Gastroesophageal sphincter (tissue), 3 donors: ENCODE measurements around the gene CDH4.

Experiments used
- CTCF ChIP-seq, 4 experiments: fragments of 200-600 bp in 2 of 4; fragments of 450-650 bp in 2 of 4; sonication (generic) in 1 of 4; IDR thresholded peaks; one replicate each; pipeline ENCODE4 v1.5.1; 2017 to 2019; ENCODE audit warnings: antibody characterized with exemption in 4 of 4, mild to moderate bottlenecking in 2 of 4, moderate library complexity in 2 of 4
- POLR2AphosphoS5 ChIP-seq: sonication (generic); formaldehyde crosslinking; IDR thresholded peaks from one replicate; pipeline ENCODE4 v1.6.1; 2017; ENCODE audit warnings: antibody characterized with exemption

GRCh38 chr20:61436283-61436666 is 184.2 kb downstream of the CDH4 start:
- no peak for TF ChIP-seq CTCF (IDR thresholded peaks at IDR 0.05)
- TF ChIP-seq POLR2AphosphoS5, result no peak
